Measurements from ENCODE around the gene TNFRSF14.

DNA sequence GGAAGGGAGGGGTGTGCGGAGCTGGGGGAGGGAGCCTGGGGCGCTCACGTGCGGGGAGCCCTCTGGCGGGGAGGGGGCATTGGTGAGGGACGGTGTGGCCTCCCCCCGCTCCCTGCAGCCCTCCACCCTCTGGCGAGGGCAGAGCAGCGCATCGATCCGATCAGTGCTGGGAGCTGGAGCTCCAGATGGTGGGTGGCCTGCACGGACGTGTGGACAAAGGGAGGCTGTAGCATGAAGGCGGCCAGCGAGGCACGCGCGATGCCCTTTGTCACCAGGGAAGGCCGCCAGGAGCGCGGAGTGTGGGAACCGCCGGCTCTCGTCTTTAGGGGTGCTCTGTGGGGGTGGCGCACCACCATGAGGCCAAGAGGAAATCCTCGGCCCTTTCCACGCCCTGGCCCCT lies 20.7 kb upstream of the TNFRSF14 start:
- TF ChIP-seq CTCF (IDR thresholded peaks at IDR 0.05) (no peak), EZH2 (IDR thresholded peaks at IDR 0.05; ENCODE audit: borderline replicate concordance, insufficient read depth, low read depth, low read length, poor library complexity, severe bottlenecking) (no peak)

Data from B cell (primary cell).